HepG2 (cell line): ENCODE measurements around the gene CHN2. TPM values are rescaled to one million over a fixed set of nuclear protein-coding genes. Genes with fewer than 3 reads are reported as not detected.

Source experiments
- AKNA ChIP-seq: sonication (generic); formaldehyde crosslinking; IDR thresholded peaks from 2 replicates; pipeline ENCODE4 v1.4.0; 2020; ENCODE audit warnings: missing genetic modification reagents, borderline replicate concordance
- ASH2L ChIP-seq: fragments of 300-600, 200-600 bp; sonication (generic); IDR thresholded peaks from 2 replicates; pipeline ENCODE4 v1.7.0; 2017; ENCODE audit warnings: low read depth, mild to moderate bottlenecking, moderate library complexity, mixed read lengths, low read length; ENCODE audit not compliant: insufficient read length
- ATAD3A ChIP-seq: sonication (generic); formaldehyde crosslinking; IDR thresholded peaks from 2 replicates; pipeline ENCODE4 v1.4.0; 2020; ENCODE audit warnings: missing genetic modification reagents
- CENPT ChIP-seq: sonication (generic); formaldehyde crosslinking; IDR thresholded peaks from 2 replicates; pipeline ENCODE4 v1.8.0; 2022; ENCODE audit warnings: low read depth, mild to moderate bottlenecking, moderate library complexity, missing genetic modification reagents
- DPF2 ChIP-seq: sonication (generic); formaldehyde crosslinking; IDR thresholded peaks from 2 replicates; pipeline ENCODE4 v1.4.0; 2020; ENCODE audit warnings: mild to moderate bottlenecking, low read depth, missing genetic modification reagents, borderline replicate concordance
- GATAD1 ChIP-seq: IDR thresholded peaks from 2 replicates; pipeline ENCODE4 v1.6.1; 2016; ENCODE audit warnings: missing genetic modification reagents, missing compliant biosample characterization
- HCFC1 ChIP-seq: fragments of 150-350 bp; IDR thresholded peaks from 2 replicates; pipeline ENCODE4 v1.6.1; 2014; ENCODE audit warnings: low read depth, low read length
- KDM1A ChIP-seq: IDR thresholded peaks from 2 replicates; pipeline ENCODE4 v1.6.1; 2016; ENCODE audit warnings: missing compliant biosample characterization
- KDM6A ChIP-seq: IDR thresholded peaks from 2 replicates; pipeline ENCODE4 v1.6.1; 2016; ENCODE audit warnings: low read depth
- MBD4 ChIP-seq: IDR thresholded peaks from 2 replicates; pipeline ENCODE4 v1.6.1; 2012; ENCODE audit warnings: low read length, inconsistent platforms, borderline replicate concordance
- NR2F6 ChIP-seq, 2 experiments: IDR thresholded peaks; 2 replicates each; pipeline ENCODE4 v1.6.1; 2016; ENCODE audit warnings: antibody characterized with exemption in 1 of 2, mild to moderate bottlenecking in 1 of 2
- SATB2 ChIP-seq: sonication (generic); formaldehyde crosslinking; IDR thresholded peaks from 2 replicates; pipeline ENCODE4 v1.5.0; 2020; ENCODE audit warnings: missing genetic modification reagents
- SOX13 ChIP-seq, 3 experiments: fragments of 450-650 bp in 1 of 3; sonication (generic) in 1 of 3; formaldehyde crosslinking in 1 of 3; IDR thresholded peaks in 2 of 3; conservative IDR thresholded peaks in 1 of 3; 2 replicates each; pipeline versions ENCODE4 v1.5.0 to v1.6.1; 2016 to 2020; ENCODE audit warnings: antibody characterized with exemption in 1 of 3, mild to moderate bottlenecking in 1 of 3, missing compliant biosample characterization in 1 of 3, missing genetic modification reagents in 1 of 3, moderate library complexity in 1 of 3
- ZKSCAN5 ChIP-seq: sonication (generic); formaldehyde crosslinking; IDR thresholded peaks from 2 replicates; pipeline ENCODE4 v1.5.1; 2020; ENCODE audit warnings: mild to moderate bottlenecking, missing genetic modification reagents
- ZNF138 ChIP-seq: sonication (generic); formaldehyde crosslinking; IDR thresholded peaks from 2 replicates; pipeline ENCODE4 v1.5.0; 2020; ENCODE audit warnings: mild to moderate bottlenecking, low read depth, missing genetic modification reagents
- ZNF3 ChIP-seq: IDR thresholded peaks from 2 replicates; pipeline ENCODE4 v1.7.0; 2017; ENCODE audit warnings: inconsistent platforms
- ZNF609 ChIP-seq: sonication (generic); formaldehyde crosslinking; IDR thresholded peaks from 2 replicates; pipeline ENCODE4 v1.4.0; 2020; ENCODE audit warnings: mild to moderate bottlenecking, missing genetic modification reagents, borderline replicate concordance
- ZNF644 ChIP-seq: IDR thresholded peaks from 2 replicates; pipeline ENCODE4 v1.6.1; 2016; ENCODE audit warnings: low read depth
- ZZZ3 ChIP-seq: sonication (generic); formaldehyde crosslinking; IDR thresholded peaks from 2 replicates; pipeline ENCODE4 v1.4.0; 2020; ENCODE audit warnings: missing genetic modification reagents, mild to moderate bottlenecking, borderline replicate concordance
- polyA plus RNA-seq, 8 experiments: library from polyadenylated mRNA; depleted of rRNA in 3 of 8; stranded (reverse) in 7 of 8; unstranded in 1 of 8; fragments of >200 nt; fragmentation: Illumina TruSeq in 4 of 8; extraction: Trizol in 4 of 8; gene quantifications; 2 replicates each; pipeline versions ENCODE4 v1.2.1 to v1.2.3, GENCODE V29; 2011 to 2016; ENCODE audit warnings: low read depth in 4 of 8, missing spikeins in 1 of 8, mixed read lengths in 1 of 8; ENCODE audit not compliant: insufficient read depth in 1 of 8
- total RNA-seq, 5 experiments: library from RNA; depleted of rRNA; stranded (reverse); fragments of >200 nt; fragmentation: Illumina TruSeq; extraction: Trizol; gene quantifications; 2 replicates each; pipeline ENCODE4 v1.2.3, GENCODE V29; 2016; ENCODE audit warnings: low read depth in 1 of 5

The CHN2 gene
- total and polyA plus RNA-seq, 2 of the 13 experiments (the other 11 are each of a cell fraction or from before 2014, with no cell fraction given) = 23.5 to 30.5 TPM

- TF ChIP-seq AKNA (CRISPR knock-in tag) (no peak), CENPT (CRISPR knock-in tag) (no peak), HCFC1 (no peak), MBD4 (no peak), ASH2L (peak; percentile 58), ZNF609 (CRISPR knock-in tag) (peak; percentile 63; the same call in 1 of the 2 replicates), ZKSCAN5 (no peak), NR2F6 (IDR thresholded peaks at IDR 0.05) (peak; percentile 83), NR2F6 (CRISPR knock-in tag; IDR thresholded peaks at IDR 0.05) (peak; percentile 74), SOX13 (IDR thresholded peaks at IDR 0.05) (no peak), SOX13 (CRISPR knock-in tag; conservative IDR thresholded peaks at IDR 0.05 in 1 of 2, IDR thresholded peaks at IDR 0.05 in 1 of 2) (peak in 1 of 2 experiments; percentile 83; a peak in 2 of 4 replicates), SATB2 (no peak), GATAD1 (CRISPR knock-in tag) (no peak), ZZZ3 (no peak), ZNF644 (CRISPR knock-in tag) (no peak), ZNF3 (no peak), ZNF138 (CRISPR knock-in tag) (no peak), ATAD3A (CRISPR knock-in tag) (no peak), KDM6A (0 out of 2 replicates have a peak, but pooled peaks have one; percentile 15), DPF2 (CRISPR knock-in tag) (no peak), KDM1A (CRISPR knock-in tag) (no peak)
Measured at GRCh38 chr7:29247224-29247962, 52.8 kb downstream of the CHN2 start (continued).
